H9 (cell line): ENCODE results near the gene PASD1. TPM values are rescaled to one million over a fixed set of nuclear protein-coding genes. Genes with fewer than 3 reads are reported as not detected.

ENCODE experiments used
- DNase-seq: peaks from one replicate; pipeline ENCODE4 v3.0.0-alpha.2; 2017
- H2AFZ ChIP-seq: one replicate; pipeline ENCODE4 v1.6.1; 2013; ENCODE audit warnings: mild to moderate bottlenecking, low read length, control low read depth, moderate library complexity
- H2AK5ac ChIP-seq: 2 replicates; pipeline ENCODE4 v1.6.1; 2013; ENCODE audit warnings: low read length, control low read depth, mixed read lengths; ENCODE audit not compliant: insufficient read length
- H2BK120ac ChIP-seq: one replicate; pipeline ENCODE4 v1.6.1; 2013; ENCODE audit warnings: low read depth, mild to moderate bottlenecking, low read length, control low read depth, inconsistent platforms; ENCODE audit not compliant: poor library complexity, severe bottlenecking
- H2BK12ac ChIP-seq: 2 replicates; pipeline ENCODE4 v1.6.1; 2013; ENCODE audit warnings: low read length, control low read depth, mixed read lengths, low read depth; ENCODE audit not compliant: insufficient read length
- H2BK15ac ChIP-seq: 2 replicates; pipeline ENCODE4 v1.6.1; 2013; ENCODE audit warnings: low read depth, low read length, control low read depth
- H2BK20ac ChIP-seq: one replicate; pipeline ENCODE4 v1.6.1; 2013; ENCODE audit warnings: low read depth, mild to moderate bottlenecking, low read length, control low read depth, inconsistent platforms; ENCODE audit not compliant: poor library complexity, severe bottlenecking
- H2BK5ac ChIP-seq: 2 replicates; pipeline ENCODE4 v1.6.1; 2013; ENCODE audit warnings: low read length, control low read depth, mixed read lengths; ENCODE audit not compliant: insufficient read length
- H3K14ac ChIP-seq: 2 replicates; pipeline ENCODE4 v1.6.1; 2013; ENCODE audit warnings: low read length, control low read depth; ENCODE audit not compliant: insufficient read depth
- H3K18ac ChIP-seq: 2 replicates; pipeline ENCODE4 v1.6.1; 2013; ENCODE audit warnings: low read depth, mild to moderate bottlenecking, mixed read lengths, low read length, control low read depth; ENCODE audit not compliant: insufficient read length
- H3K23ac ChIP-seq: 2 replicates; pipeline ENCODE4 v1.6.1; 2013; ENCODE audit warnings: low read length, control low read depth, mixed read lengths, low read depth; ENCODE audit not compliant: insufficient read length
- H3K23me2 ChIP-seq: 2 replicates; pipeline ENCODE4 v1.6.1; 2013; ENCODE audit warnings: low read depth, mild to moderate bottlenecking, mixed read lengths, low read length, control low read depth; ENCODE audit not compliant: insufficient read length, poor library complexity, severe bottlenecking
- H3K27ac ChIP-seq: 2 replicates; pipeline ENCODE4 v1.5.1; 2013; ENCODE audit warnings: low read length, control low read depth, mixed read lengths, low read depth; ENCODE audit not compliant: insufficient read length
- H3K27me3 ChIP-seq: 2 replicates; pipeline ENCODE4 v1.6.1; 2013; ENCODE audit warnings: low read length, control low read depth, inconsistent platforms; ENCODE audit not compliant: insufficient read depth
- H3K4ac ChIP-seq: 2 replicates; pipeline ENCODE4 v1.6.1; 2013; ENCODE audit warnings: low read depth, mild to moderate bottlenecking, control low read depth, inconsistent platforms, low read length, moderate library complexity
- H3K4me1 ChIP-seq: 2 replicates; pipeline ENCODE4 v1.6.1; 2013; ENCODE audit warnings: low read length, control low read depth, inconsistent platforms; ENCODE audit not compliant: insufficient read depth
- H3K4me2 ChIP-seq: 2 replicates; pipeline ENCODE4 v1.6.1; 2013; ENCODE audit warnings: low read length, control low read depth, mixed read lengths; ENCODE audit not compliant: insufficient read length, insufficient read depth
- H3K56ac ChIP-seq: 2 replicates; pipeline ENCODE4 v1.6.1; 2013; ENCODE audit warnings: low read depth, mild to moderate bottlenecking, mixed read lengths, low read length, control low read depth; ENCODE audit not compliant: insufficient read length
- H3K79me1 ChIP-seq: 2 replicates; pipeline ENCODE4 v1.6.1; 2013; ENCODE audit warnings: low read depth, mild to moderate bottlenecking, moderate library complexity, low read length, control low read depth, inconsistent platforms; ENCODE audit not compliant: insufficient read depth, poor library complexity, severe bottlenecking
- H3K79me2 ChIP-seq: 2 replicates; pipeline ENCODE4 v1.6.1; 2013; ENCODE audit warnings: low read length, control low read depth, inconsistent platforms; ENCODE audit not compliant: insufficient read depth
- H3K9ac ChIP-seq: 2 replicates; pipeline ENCODE4 v1.6.1; 2013; ENCODE audit warnings: low read length, control low read depth, mixed read lengths; ENCODE audit not compliant: insufficient read length; ENCODE audit errors: extremely low read depth
- H3K9me3 ChIP-seq: one replicate; pipeline ENCODE4 v1.6.1; 2013; ENCODE audit warnings: low read depth, low read length, inconsistent platforms; ENCODE audit not compliant: control insufficient read depth
- H3T11ph ChIP-seq: one replicate; pipeline ENCODE4 v1.6.1; 2013; ENCODE audit warnings: mild to moderate bottlenecking, low read length, control low read depth, inconsistent platforms
- H4K20me1 ChIP-seq: one replicate; pipeline ENCODE4 v1.6.1; 2013; ENCODE audit not compliant: control insufficient read depth, insufficient read length, insufficient read depth
- H4K5ac ChIP-seq: 2 replicates; pipeline ENCODE4 v1.6.1; 2013; ENCODE audit warnings: low read depth, mild to moderate bottlenecking, mixed read lengths, low read length, control low read depth; ENCODE audit not compliant: insufficient read length
- H4K8ac ChIP-seq: replicated peaks from 2 replicates; pipeline ENCODE4 v1.6.1; 2013; ENCODE audit warnings: low read length, control low read depth, mixed read lengths, low read depth; ENCODE audit not compliant: insufficient read length
- H4K91ac ChIP-seq: 2 replicates; pipeline ENCODE4 v1.6.1; 2013; ENCODE audit warnings: low read depth, mild to moderate bottlenecking, moderate library complexity, mixed read lengths, low read length, control low read depth; ENCODE audit not compliant: insufficient read length
- H3K27ac Mint-ChIP-seq, 3 experiments: 2 replicates in 2 of 3; 3 replicates in 1 of 3; pipeline ENCODE4 v1.8.0; 2020 to 2021; ENCODE audit warnings: mixed read lengths in 3 of 3, mild to moderate bottlenecking in 1 of 3, moderate library complexity in 1 of 3
- H3K27me3 Mint-ChIP-seq: 2 replicates; pipeline ENCODE4 v1.8.0; 2021; ENCODE audit warnings: low read depth, mild to moderate bottlenecking, moderate library complexity, mixed read lengths
- H3K36me3 Mint-ChIP-seq, 3 experiments: 2 replicates in 2 of 3; 3 replicates in 1 of 3; pipeline ENCODE4 v1.8.0; 2020 to 2021; ENCODE audit warnings: low read depth in 3 of 3, mixed read lengths in 3 of 3; ENCODE audit not compliant: insufficient read depth in 1 of 3
- H3K4me1 Mint-ChIP-seq, 2 experiments: 2 replicates each; pipeline ENCODE4 v1.8.0; 2020; ENCODE audit warnings: mixed read lengths in 2 of 2
- H3K4me3 Mint-ChIP-seq, 2 experiments: 2 replicates in 1 of 2; 3 replicates in 1 of 2; pipeline ENCODE4 v1.8.0; 2020 to 2021; ENCODE audit warnings: mild to moderate bottlenecking in 2 of 2, mixed read lengths in 2 of 2, moderate library complexity in 1 of 2
- H3K9me3 Mint-ChIP-seq, 2 experiments: 2 replicates in 1 of 2; 3 replicates in 1 of 2; pipeline ENCODE4 v1.8.0; 2020; ENCODE audit warnings: mild to moderate bottlenecking in 2 of 2, mixed read lengths in 2 of 2, moderate library complexity in 1 of 2
- WGBS: extraction: QIAGEN DNeasy Blood & Tissue Kit; methylation state at CpG from one replicate; pipeline ENCODE4 v1.1.7; 2013; ENCODE audit warnings: missing lambda C conversion rate, low lambda C conversion rate, mixed read lengths; ENCODE audit not compliant: insufficient read length; ENCODE audit errors: extremely low coverage; 5-methylcytosine and 5-hydroxymethylcytosine counted together
- total RNA-seq: library from RNA; stranded (reverse); gene quantifications from 2 replicates; pipeline ENCODE4 v1.2.1, GENCODE V29; 2021
- TF ChIP-seq, protein P1 (sequence below): fragments of 200-600 bp; sonication (generic); conservative IDR thresholded peaks from 3 replicates; pipeline ENCODE4 v1.8.0; 2021; ENCODE audit warnings: antibody characterized with exemption, mild to moderate bottlenecking

The PASD1 gene
- total RNA-seq, 1 experiment from 2014 or later, result not detected

DNA sequence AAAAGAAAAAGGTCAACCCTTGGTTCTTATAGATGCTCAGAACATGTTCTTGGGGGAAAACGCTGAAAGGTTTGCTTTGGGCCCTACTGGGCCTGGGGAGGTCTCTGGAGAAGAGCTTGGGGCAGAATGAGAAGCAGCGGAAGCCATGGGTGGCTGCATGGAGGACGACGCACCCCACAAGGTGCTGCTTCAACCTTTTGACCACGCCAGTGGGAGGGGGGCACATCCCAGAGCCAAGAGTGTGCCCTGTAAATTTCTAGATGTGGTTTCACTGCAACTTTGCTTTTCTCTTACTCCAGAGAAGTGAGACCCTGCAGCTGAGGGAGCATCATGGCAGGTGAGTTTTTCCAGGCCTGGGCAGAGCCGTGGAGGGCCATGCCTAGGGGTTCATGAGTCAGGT is 135.0 kb downstream of the PASD1 start:
- Mint-ChIP-seq H3K27ac (no peak overlapping the region), H3K27me3 (peaks cover 23% of the 10 kb centered on the region), H3K36me3 (peaks cover 0 to 3% (median 2%) of the 10 kb centered on the region in 3 experiments; a peak in 5 of 7 replicates), H3K4me3 (no peak overlapping the region), H3K4me1 (peaks cover 11% of the 10 kb centered on the region in 2 experiments), H3K9me3 (peaks cover 64 to 74% of the 10 kb centered on the region in 2 experiments)
- Histone ChIP-seq H3K4me2 (no peak overlapping the region), H4K91ac (no peak overlapping the region), H3K27ac (no peak overlapping the region), H3K23me2 (no peaks in the 10 kb centered on the region), H3T11ph (no peak overlapping the region), H3K23ac (no peak overlapping the region), H2BK20ac (no peak overlapping the region), H3K9ac (no peak overlapping the region), H3K4ac (no peak overlapping the region), H3K56ac (no peak overlapping the region), H2AFZ (no peak overlapping the region), H2BK5ac (no peak overlapping the region), H3K79me2 (no peaks in the 10 kb centered on the region), H3K79me1 (no peaks in the 10 kb centered on the region), H2BK15ac (no peak overlapping the region), H4K5ac (no peak overlapping the region), H3K14ac (no peak overlapping the region), H2BK12ac (no peak overlapping the region), H3K18ac (no peak overlapping the region), H4K20me1 (no peaks in the 10 kb centered on the region), H2AK5ac (no peak overlapping the region), H2BK120ac (no peak overlapping the region), H3K9me3 (peaks cover 61% of the 10 kb centered on the region), H3K27me3 (no peaks in the 10 kb centered on the region), H4K8ac (no peak overlapping the region), H3K4me1 (no peaks in the 10 kb centered on the region)
- TF ChIP-seq, protein P1, sequence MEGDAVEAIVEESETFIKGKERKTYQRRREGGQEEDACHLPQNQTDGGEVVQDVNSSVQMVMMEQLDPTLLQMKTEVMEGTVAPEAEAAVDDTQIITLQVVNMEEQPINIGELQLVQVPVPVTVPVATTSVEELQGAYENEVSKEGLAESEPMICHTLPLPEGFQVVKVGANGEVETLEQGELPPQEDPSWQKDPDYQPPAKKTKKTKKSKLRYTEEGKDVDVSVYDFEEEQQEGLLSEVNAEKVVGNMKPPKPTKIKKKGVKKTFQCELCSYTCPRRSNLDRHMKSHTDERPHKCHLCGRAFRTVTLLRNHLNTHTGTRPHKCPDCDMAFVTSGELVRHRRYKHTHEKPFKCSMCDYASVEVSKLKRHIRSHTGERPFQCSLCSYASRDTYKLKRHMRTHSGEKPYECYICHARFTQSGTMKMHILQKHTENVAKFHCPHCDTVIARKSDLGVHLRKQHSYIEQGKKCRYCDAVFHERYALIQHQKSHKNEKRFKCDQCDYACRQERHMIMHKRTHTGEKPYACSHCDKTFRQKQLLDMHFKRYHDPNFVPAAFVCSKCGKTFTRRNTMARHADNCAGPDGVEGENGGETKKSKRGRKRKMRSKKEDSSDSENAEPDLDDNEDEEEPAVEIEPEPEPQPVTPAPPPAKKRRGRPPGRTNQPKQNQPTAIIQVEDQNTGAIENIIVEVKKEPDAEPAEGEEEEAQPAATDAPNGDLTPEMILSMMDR, result no peak
- WGBS, result no CpG with 5 or more reads among the region's 6 CpGs
- DNase-seq, result no peak
